Measurements from ENCODE around the gene PLXNA2. TPM values are rescaled to one million over a fixed set of nuclear protein-coding genes. Genes with fewer than 3 reads are reported as not detected.
A peak's percentile ranks its signal among the peaks of the same experiment; 100 is the strongest.

Gene PLXNA2
- total and polyA plus RNA-seq, 2 of the 8 experiments (the other 6 are each of a cell fraction or from before 2014, with no cell fraction given): 0.33 to 1.5 TPM

GRCh38 chr1:208232662-208233038 is 11.5 kb downstream of the PLXNA2 start:
- Histone ChIP-seq H3K56ac (replicated peaks; ENCODE audit: insufficient read length, low read depth, low read length) (no peak overlapping the region), H2BK15ac (ENCODE audit: low read length) (no peak overlapping the region), H3K27me3 (replicated peaks in 1 of 4; ENCODE audit: control insufficient read depth in 3 of 4, extremely low read depth in 1 of 4, insufficient read depth in 3 of 4, low read length in 3 of 4) (no peaks in the 10 kb centered on the region), H2BK120ac (replicated peaks; ENCODE audit: low read depth, low read length) (no peak overlapping the region), H3K23ac (ENCODE audit: insufficient read length) (no peak overlapping the region), H2AK5ac (ENCODE audit: low read depth, low read length) (no peak overlapping the region), H2BK5ac (ENCODE audit: low read depth, low read length) (no peak overlapping the region), H3K23me2 (ENCODE audit: low read depth, low read length) (no peaks in the 10 kb centered on the region), H2BK12ac (ENCODE audit: low read depth, low read length) (no peak overlapping the region), H3K9me3 (ENCODE audit: insufficient read depth in 2 of 2, low read depth in 1 of 2, low read length in 1 of 2) (no peaks in the 10 kb centered on the region), H3K14ac (ENCODE audit: insufficient read length) (no peak overlapping the region), H3K36me3 (ENCODE audit: control insufficient read depth in 2 of 4, insufficient read depth in 4 of 4, low read length in 3 of 4) (no peaks in the 10 kb centered on the region), H3K9ac (replicated peaks in 1 of 4; ENCODE audit: extremely low read depth in 1 of 4, low read depth in 3 of 4, low read length in 3 of 4) (no peak overlapping the region), H3K79me2 (ENCODE audit: control insufficient read depth in 1 of 2, insufficient read depth in 2 of 2, low read length in 2 of 2) (no peaks in the 10 kb centered on the region), H4K8ac (ENCODE audit: extremely low read depth, insufficient read depth, low read length) (no peak overlapping the region), H3K4me1 (replicated peaks in 1 of 4; ENCODE audit: control insufficient read depth in 3 of 4, insufficient read depth in 4 of 4, low read length in 3 of 4) (peaks cover 4 to 32% (median 23%) of the 10 kb centered on the region in 4 experiments), H3K4ac (replicated peaks; ENCODE audit: insufficient read length, low read depth, low read length) (no peak overlapping the region), H3K4me2 (ENCODE audit: insufficient read depth in 1 of 2, low read depth in 2 of 2, low read length in 2 of 2) (0 out of 4 replicates have a peak overlapping the region, but pooled peaks of 1 of the 2 experiments have one; percentile 22), H2AFZ (ENCODE audit: low read length) (no peak overlapping the region), H4K20me1 (replicated peaks in 1 of 2; ENCODE audit: control insufficient read depth in 1 of 2, insufficient read depth in 2 of 2, low read length in 2 of 2) (no peaks in the 10 kb centered on the region), H3K18ac (ENCODE audit: extremely low read depth, low read length) (no peak overlapping the region), H3K4me3 (ENCODE audit: extremely low read depth in 1 of 4, insufficient read depth in 2 of 4, low read depth in 3 of 4, low read length in 4 of 4) (no peak overlapping the region), H3K27ac (ENCODE audit: low read depth, low read length) (no peak overlapping the region), H3K79me1 (ENCODE audit: low read depth, low read length) (0 out of 2 replicates have a peak, but pooled peaks cover 3% of the 10 kb centered on the region), H4K5ac (ENCODE audit: insufficient read length, low read depth, low read length) (no peak overlapping the region), H4K91ac (replicated peaks; ENCODE audit: insufficient read length, low read length) (no peak overlapping the region), H2BK20ac (ENCODE audit: low read length) (no peak overlapping the region)
- DNase-seq (ENCODE audit: low read depth in 1 of 2, low spot score in 2 of 2): no peak
- CTCF ChIA-PET (ENCODE audit: partially characterized antibody): interaction anchor here (0.7 to 16.9 kb wide), 14 partner anchors 10 to 207 kb away, joined by 3 to 315 read pairs (median 3); partner anchors contain the start of gene PLXNA2
- TF ChIP-seq JUND (IDR thresholded peaks at IDR 0.05; ENCODE audit: low read length) (no peak), SIX5 (IDR thresholded peaks at IDR 0.05; ENCODE audit: low read depth, low read length) (no peak)
- 96% methylated on average over 3 of the region's 3 CpGs; no CpG with 5 or more reads in 1 of the 2 experiments for WGBS, 2 experiments (ENCODE audit: extremely low coverage in 1 of 2, insufficient coverage in 1 of 2, insufficient read length in 1 of 2, insufficient replicate concordance in 2 of 2, low coverage in 1 of 2, low lambda C conversion rate in 2 of 2, missing lambda C conversion rate in 1 of 2)
- POLR2A ChIA-PET (ENCODE audit: partially characterized antibody): interaction anchor here (1.6 kb wide), 1 partner anchor 11 kb away, joined by 8 read pairs; the partner anchor contains the start of gene PLXNA2
- FAIRE-seq: no peak
